CD4-positive, alpha-beta T cell treated with Interferon alpha-2 for 1 hour (primary cell): ENCODE results near the gene C3orf22.
A peak's percentile ranks its signal among the peaks of the same experiment; 100 is the strongest.
"Not testable (repeated sequence)": the region's sequence is repeated elsewhere in the genome, so short reads cannot be mapped to it uniquely, and the experiment has no call there.

Experiments used
- DNase-seq, 2 donors: peaks; one replicate each; pipeline ENCODE4 v3.0.0-alpha.2; 2020 to 2022

The C3orf22 gene, protein sequence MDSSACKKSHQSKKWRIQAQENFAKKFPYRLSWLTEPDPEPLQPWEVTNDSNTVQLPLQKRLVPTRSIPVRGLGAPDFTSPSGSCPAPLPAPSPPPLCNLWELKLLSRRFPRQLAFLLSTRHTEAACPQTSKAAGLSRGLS

GRCh38 chr3:126558336-126559071, at the start of gene C3orf22:
C3orf22 (minus strand) TSS chr3:126558932; CDS start chr3:126553390, 5,542 bp downstream.
- DNase-seq: no peak

DNA sequence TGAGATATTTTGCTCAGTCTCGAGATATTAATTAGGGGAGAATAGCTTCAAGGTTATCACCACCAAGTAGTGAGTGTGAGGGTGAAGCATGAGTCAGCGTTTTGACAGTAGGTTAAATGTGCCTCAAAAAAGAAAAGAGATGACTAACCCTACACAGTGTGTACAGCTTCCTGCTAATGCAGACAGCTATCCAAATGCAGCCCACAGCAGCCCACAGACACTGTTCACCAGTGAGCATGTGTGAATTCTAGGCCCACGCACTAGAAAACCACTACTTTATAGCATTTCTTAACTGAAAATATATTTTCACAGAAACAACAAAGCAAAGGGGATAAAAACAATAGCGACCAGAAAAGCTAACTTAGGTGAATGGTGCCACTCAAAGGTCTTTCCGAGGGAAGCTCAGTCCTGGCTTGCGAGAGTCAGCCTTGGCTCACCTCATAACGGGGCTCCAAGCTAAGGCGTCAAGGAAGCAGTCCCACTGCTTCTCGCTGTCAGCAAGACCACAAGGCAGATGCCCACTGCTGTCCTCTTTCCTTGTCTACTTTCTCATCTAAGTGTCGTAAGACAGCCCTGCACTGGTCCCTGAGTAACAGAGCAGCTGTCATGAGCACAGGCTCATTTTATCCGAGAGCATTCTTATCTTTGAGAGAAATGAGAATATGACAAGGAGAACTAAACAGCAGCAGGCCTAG, 48.6 kb upstream of the C3orf22 start:
- DNase-seq: peak in 1 of 2 donors; percentile 31

GRCh38 chr3:126606001-126606400, 47.3 kb upstream of the C3orf22 start:
- no peak for DNase-seq

DNA sequence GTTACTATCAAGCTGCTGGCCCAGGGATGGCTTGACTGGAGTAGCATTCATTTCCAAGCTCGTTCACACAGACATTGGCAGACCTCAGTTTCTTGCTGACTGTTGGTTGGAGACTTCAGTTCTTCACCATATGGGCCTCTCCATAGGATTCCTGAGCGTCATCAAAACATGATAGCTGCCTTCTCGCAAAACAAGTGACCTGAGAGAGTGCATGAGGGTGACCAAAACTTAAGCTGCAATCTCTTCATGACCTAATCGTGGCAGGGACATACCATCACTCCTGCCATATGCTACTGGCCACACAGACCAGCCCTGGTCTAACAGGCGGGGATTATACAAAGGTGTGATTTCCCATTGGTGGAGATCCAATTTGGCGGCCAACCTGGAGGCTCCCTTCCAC, 46.0 kb upstream of the C3orf22 start:
- DNase-seq: no peak

DNA sequence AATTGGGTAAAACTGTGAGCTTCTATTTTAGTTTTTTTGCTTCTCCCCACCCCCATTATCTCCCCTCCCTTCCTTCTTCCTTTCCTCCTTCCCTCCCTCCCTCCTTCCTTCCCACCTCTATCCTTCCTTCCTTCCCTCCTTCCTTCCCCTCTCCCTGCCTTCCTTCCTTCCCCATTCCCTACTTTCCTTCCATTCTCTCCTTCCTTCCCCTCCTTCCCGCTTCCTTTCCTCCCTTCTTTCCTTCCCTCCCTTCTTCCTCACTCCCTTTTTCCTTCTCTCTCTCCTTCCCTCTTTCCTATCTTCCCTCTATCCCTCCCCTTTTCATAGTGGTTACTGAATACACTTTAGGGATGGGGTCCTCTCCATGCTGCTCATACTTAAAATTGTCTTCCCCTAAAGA, 40.4 kb upstream of the C3orf22 start:
- DNase-seq: no peak

DNA sequence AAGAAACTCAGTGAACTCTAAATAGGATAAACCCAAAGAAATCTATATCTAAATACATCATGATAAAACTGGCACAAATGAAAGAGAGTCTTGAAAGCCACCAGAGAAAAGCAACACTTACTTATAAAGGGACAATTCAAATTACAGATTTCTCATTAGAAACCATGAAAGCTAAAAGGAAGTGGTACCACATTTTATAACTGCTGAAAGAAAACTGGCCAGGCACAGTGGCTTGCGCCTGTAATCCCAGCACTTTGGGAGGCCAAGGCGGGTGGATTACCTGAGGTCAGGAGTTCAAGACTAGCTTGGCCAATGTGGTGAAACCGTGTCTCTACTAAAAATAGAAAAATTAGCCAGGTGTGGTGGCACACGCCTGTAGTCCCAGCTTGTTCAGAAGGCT, 36.7 kb upstream of the C3orf22 start:
- not testable (repeated sequence) for DNase-seq

DNA sequence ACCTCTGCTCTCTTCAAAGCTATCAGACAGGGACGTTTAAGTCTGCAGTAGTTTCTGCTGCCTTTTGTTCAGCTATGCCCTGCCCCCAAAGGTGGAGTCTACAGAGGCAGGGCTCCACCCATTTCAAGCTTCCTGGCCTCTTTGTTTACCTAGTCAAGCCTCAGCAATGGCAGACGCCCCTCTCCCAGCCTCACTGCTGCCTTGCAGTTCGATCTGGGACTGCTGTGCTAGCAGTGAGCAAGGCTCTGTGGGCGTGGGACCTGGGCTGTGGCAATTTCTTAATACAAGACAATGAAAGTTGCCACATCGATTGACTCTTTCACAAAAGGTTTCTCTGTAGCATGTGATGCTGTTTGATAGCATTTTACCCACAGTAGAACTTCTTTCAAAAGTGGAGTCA, 32.8 kb upstream of the C3orf22 start:
- not testable (repeated sequence) for DNase-seq

GRCh38 chr3:126582311-126582710, 23.6 kb upstream of the C3orf22 start:
- no peak for DNase-seq

- no peak for DNase-seq
These were observed 22.8 kb upstream of the C3orf22 start for GRCh38 chr3:126581569-126581968.

DNA sequence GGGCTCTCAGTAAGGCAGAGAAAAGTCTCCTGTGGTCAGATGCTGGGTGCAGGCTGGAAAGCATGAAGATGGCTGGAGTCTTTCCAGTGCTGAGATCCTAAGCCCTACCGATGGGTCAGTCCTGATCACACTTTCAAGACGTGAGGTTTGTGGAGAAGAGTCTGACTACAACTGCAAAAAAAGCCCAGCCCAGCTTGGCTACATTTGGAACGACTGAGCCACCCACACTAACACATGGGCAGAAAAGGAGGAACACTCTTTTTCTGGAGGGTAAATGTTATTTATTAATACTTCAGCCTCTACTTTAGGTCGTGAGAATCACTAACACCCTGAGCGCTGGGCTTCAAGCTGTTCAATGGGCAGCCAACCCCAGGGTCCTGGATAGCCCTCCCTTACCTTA, 22.0 kb upstream of the C3orf22 start:
- DNase-seq: no peak

GRCh38 chr3:126578702-126579101, 20.0 kb upstream of the C3orf22 start:
- DNase-seq: no peak

DNA sequence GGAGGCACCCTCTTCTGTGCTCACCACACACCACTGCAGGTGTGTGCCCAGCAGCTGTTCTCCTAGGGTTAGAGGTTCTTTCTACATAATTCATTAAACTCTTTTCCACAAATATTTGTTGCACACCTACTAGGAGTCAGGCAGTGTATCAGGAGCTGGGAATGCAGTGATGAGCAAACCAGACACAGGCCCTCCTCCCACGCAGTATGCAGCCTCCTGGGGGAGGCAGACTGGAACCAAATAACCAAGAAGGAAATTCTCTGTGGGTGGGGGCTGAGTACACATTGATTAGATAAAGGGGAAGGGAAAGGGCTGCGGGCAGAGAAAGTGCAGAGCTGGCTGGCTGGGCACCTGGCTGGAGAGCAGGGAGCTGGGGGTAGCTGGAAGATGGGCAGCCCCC, 18.5 kb upstream of the C3orf22 start:
- no peak for DNase-seq

- no peak for DNase-seq
These were observed 14.9 kb upstream of the C3orf22 start for GRCh38 chr3:126573492-126574117.

- no peak for DNase-seq
These were observed 12.3 kb upstream of the C3orf22 start for GRCh38 chr3:126571078-126571477.

GRCh38 chr3:126570103-126570541, 11.4 kb upstream of the C3orf22 start:
- DNase-seq: no peak

DNA sequence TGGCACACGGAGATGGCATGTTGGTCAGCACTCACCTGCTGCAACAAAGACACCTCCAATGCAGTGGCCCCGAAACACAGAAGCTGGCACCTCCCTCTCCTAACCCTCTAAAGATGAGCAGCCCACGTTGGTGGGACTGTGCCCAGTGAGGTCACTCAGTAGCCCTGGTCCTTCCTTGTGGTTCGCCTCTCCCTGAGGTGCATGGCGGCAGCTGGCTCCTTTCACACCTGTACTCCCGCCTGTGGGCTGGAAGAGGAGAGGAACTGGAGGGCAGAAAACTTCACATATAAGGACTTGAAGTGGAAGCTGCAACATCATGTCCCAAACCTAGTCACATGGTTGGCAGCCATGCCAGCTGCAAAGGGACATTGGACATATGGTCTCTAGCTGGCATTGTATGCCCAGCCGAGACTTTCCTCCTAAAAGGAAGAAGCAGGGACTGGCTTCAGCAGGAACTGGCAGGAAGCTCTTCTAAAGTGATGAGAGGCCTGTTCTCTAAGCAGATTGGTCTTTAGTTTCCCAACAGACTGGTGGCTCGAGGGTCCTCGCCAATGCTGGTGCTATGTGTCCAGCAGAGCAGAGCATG, 10.8 kb upstream of the C3orf22 start:
- DNase-seq: no peak

- DNase-seq: no peak
These were observed 10.1 kb upstream of the C3orf22 start for GRCh38 chr3:126568776-126569342.

DNA sequence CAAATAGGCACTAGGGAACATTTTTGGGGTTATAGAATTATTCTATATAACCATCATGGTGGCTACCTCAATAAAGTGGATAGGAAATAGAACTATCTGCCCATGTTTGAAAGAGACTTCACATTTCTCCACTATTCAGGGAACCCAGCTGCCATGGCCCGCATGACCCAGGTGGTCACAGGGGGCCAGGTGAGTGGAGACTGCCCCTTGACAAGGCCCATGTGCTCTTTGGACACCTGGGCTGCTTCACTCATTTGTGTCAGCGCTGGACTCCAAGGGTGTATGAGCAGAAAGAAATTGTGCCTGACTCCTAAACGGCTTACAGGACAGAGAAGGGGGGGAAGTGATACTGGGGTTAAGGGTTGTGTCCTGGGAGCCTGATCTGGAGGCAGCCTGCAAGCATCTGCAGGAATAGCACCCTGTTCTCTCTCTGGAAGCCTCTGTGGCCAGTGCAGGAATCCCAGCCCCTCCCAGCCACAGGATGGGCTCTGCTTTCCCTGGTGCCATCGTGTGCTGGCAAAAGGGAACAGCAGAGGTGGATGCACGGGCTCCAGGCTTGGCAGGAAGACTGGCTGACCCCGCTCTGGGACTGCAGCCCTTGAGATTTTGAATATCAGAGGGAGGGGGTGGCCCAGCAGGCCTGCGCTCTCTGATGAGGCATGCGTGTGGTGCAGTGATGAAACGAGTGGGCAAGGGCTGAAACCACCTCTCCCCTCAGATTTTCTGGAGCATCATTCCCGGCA, 9.1 kb upstream of the C3orf22 start:
- no peak for DNase-seq

GRCh38 chr3:126562737-126563276, 4.1 kb upstream of the C3orf22 start:
- no peak for DNase-seq

DNA sequence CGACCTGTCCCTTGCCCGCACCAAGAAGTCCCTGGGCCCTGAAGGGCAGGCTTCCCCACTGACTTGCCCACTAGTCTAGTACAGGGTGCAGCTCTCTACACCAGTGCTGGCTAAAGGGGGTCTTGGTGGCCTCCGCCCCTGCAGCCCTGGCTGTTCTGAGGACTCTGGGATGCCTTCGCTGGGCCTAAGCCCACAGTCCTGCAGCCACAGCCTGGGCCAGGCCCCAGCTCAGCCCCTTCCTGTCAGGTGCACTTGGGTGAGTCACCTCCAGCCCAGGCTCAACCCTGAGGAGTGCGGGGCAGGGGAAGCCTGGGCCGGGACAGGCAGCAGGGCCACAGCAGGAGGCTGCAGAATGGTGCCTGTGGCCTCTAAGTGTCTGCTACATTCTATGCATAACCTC, 971 bp downstream of the C3orf22 start:
- DNase-seq: no peak

- no peak for DNase-seq
These were observed 1.4 kb downstream of the C3orf22 start for GRCh38 chr3:126557415-126557745.
